ENCODE results near the gene OR5AU1. TPM values are rescaled to one million over a fixed set of nuclear protein-coding genes. Genes with fewer than 3 reads are reported as not detected.
"Not testable (repeated sequence)": the region's sequence is repeated elsewhere in the genome, so short reads cannot be mapped to it uniquely, and the experiment has no call there.

Gene OR5AU1
- polyA plus RNA-seq, 3 donors: not detected

DNA sequence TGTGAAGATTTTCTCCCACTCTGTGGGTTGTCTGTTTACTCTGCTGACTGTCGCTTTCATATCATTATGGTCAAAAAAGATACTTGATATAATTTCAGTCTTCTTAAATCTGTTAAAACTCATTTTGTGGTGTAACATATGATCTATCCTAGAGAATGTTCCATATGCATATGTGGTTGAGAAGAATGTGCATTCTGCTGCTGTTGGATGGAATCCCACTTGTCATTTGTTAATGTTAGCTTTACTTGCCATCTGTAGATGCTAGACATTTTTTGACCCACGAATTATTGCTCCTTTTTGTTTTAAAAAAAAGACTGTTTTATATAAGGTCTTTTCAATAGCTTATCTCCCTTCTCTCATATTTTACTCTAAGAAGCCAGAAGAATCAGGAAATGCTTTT is 26.3 kb upstream of the OR5AU1 start:
- DNase-seq (ENCODE audit: low read depth in 3 of 3, low spot score in 2 of 3): no peak

- DNase-seq (ENCODE audit: low read depth in 3 of 3, low spot score in 2 of 3): no peak
Measured at GRCh38 chr14:21171128-21171527, 15.3 kb upstream of the OR5AU1 start.

DNA sequence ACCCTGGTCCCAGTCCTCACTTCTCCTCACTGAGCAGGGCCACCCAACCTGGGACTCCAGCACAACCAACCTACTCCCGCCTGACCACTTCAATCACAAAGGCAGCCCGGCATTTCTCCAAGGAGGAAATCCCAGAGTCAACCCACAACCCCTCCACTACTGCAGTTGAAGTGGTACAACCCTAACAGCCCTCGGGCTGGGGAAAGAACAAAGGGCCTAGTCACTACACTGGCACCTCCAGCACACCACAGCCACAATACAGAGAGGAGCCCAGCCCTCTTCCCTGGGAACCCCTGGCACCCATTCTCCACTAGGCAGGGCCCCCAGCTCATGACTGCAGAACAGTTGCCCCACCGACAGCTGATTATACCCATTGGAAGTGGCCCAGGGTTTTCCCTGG is 13.7 kb upstream of the OR5AU1 start:
- DNase-seq (ENCODE audit: low read depth in 3 of 3, low spot score in 2 of 3): no peak

- DNase-seq (ENCODE audit: low read depth in 3 of 3, low spot score in 2 of 3): no peak
Measured at GRCh38 chr14:21168055-21168454, 12.2 kb upstream of the OR5AU1 start.

DNA sequence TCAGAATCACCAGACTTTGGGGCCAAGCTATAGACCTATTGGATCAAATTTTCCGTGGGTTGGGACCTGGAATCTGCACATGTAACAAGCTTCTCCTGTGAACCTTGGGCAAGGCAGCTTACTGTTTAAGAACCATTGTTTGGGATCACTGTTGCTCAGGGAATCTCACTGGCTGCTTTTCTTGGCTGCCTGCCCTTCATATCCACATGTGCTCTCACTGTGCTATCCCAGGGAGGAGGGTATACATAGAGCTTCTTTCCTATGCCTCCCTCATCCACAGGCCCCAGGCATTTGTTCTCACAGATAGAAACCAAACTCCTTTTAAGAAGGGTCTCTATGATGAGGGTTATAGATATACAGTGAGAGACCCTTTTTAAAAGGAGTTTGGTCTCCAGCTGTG is 9.8 kb upstream of the OR5AU1 start:
- DNase-seq (ENCODE audit: low read depth in 3 of 3, low spot score in 2 of 3): not testable (repeated sequence)

- not testable (repeated sequence) for DNase-seq (ENCODE audit: low read depth in 3 of 3, low spot score in 2 of 3)
Measured at GRCh38 chr14:21165002-21165605, 9.2 kb upstream of the OR5AU1 start.

- peak in 2 of 3 donors; percentile 5 to 25 for DNase-seq (ENCODE audit: low read depth in 3 of 3, low spot score in 2 of 3)
Measured at GRCh38 chr14:21163871-21164291, 8.0 kb upstream of the OR5AU1 start.

GRCh38 chr14:21162081-21162480 is 6.2 kb upstream of the OR5AU1 start:
- no peak for DNase-seq (ENCODE audit: low read depth in 3 of 3, low spot score in 2 of 3)

- no peak for DNase-seq (ENCODE audit: low read depth in 3 of 3, low spot score in 2 of 3)
Measured at GRCh38 chr14:21160061-21160610, 4.3 kb upstream of the OR5AU1 start.

DNA sequence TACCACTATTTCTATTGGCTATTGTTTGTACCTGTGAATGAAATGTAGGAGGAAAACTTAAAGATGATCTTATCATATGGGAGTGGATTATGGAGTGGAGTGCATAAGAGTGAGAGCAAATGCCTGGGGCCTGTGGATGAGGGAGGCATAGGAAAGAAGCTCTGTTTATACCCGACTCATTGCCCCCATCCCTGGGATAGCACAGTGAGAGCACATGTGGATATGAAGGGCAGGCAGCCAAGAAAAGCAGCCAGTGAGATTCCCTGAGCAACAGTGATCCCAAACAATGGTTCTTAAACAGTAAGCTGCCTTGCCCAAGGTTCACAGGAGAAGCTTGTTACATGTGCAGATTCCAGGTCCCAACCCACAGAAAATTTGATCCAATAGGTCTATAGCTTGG is 2.3 kb upstream of the OR5AU1 start:
- DNase-seq (ENCODE audit: low read depth in 3 of 3, low spot score in 2 of 3): not testable (repeated sequence)

- DNase-seq (ENCODE audit: low read depth in 3 of 3, low spot score in 2 of 3): no peak
Measured at GRCh38 chr14:21149641-21150367, 6.1 kb downstream of the OR5AU1 start.

- no peak for DNase-seq (ENCODE audit: low read depth in 3 of 3, low spot score in 2 of 3)
Measured at GRCh38 chr14:21145437-21145836, 10.4 kb downstream of the OR5AU1 start.

DNA sequence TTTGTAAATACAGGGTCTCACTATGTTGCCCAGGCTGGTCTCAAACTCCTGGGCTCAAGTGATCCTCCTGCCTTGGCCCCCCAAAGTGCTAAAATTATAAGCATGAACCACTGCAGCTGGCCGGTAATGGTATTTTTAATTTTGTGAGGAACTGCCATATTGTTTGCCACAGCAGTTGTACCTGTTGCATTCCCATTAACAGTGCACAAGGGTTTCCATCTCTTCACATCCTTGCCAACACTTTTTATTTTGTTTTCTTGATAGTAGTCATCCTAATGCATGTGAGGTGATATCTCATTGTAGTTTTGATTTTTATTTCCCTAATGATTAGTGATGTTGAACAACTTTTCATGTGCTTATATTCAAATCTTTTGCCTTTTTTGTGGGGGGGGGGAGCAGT is 13.5 kb downstream of the OR5AU1 start:
- no peak for DNase-seq (ENCODE audit: low read depth in 3 of 3, low spot score in 2 of 3)

DNA sequence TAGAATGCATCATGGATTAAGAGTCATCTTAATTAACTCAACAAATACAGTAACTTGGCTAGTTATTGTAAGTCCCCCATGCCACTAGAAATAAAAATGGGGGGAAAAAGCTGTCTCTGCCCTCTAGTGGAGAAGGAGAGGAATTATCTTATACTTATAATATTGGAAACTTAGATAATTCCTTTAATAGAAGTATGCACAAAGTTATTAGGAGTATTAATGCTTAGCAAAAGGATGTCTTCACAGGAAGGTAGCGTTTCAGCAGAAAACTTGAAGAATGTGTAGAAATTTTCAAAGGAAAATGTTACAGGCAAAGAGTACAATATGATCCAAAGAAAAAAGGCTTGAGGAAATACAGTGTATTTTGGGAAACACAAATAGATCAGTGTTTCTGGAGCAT is 19.8 kb downstream of the OR5AU1 start:
- DNase-seq (ENCODE audit: low read depth in 3 of 3, low spot score in 2 of 3): no peak

DNA sequence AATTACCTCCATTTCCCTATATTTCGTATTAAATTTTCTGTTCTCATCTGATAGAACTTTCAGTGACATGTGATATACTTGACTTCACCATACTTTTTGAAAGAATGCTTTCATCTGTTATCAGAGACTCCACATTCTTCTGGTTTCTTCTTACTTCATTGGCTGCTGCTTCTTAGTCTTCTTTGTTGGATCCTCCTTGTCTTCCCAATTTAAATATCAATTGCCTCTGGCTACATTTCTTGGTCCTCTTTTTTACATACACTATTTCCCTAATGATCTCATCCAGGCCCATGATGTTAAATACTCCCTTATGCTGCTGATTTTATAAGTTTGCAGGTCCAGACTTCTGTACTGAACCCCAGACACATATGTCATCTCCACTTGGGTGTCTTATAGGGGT is 22.0 kb downstream of the OR5AU1 start:
- no peak for DNase-seq (ENCODE audit: low read depth in 3 of 3, low spot score in 2 of 3)

DNA sequence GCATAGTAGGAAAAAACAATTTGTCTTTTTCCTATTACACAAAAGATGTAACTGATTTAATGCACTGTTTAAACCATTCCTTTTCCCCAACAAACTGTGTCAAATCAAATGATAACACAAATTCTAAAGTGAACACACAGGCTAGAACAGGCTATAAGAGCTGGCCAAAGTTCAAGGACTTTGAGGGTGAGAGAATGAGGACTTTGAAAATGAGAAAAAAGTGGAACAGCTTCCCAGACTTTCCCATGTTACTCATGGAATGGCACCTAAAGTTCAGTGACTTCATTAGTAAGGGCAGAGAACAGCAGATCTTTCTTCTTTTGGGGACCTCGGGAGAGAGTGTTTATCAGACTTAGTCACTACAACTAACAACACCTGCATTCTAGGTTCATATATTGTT is 32.4 kb downstream of the OR5AU1 start:
- no peak for DNase-seq (ENCODE audit: low read depth in 3 of 3, low spot score in 2 of 3)

GRCh38 chr14:21121122-21121521 is 34.7 kb downstream of the OR5AU1 start:
- no peak for DNase-seq (ENCODE audit: low read depth in 3 of 3, low spot score in 2 of 3)

- DNase-seq (ENCODE audit: low read depth in 3 of 3, low spot score in 2 of 3): no peak
Measured at GRCh38 chr14:21120686-21121085, 35.2 kb downstream of the OR5AU1 start.

GRCh38 chr14:21118933-21119332 is 36.9 kb downstream of the OR5AU1 start:
- DNase-seq (ENCODE audit: low read depth in 3 of 3, low spot score in 2 of 3): no peak

- DNase-seq (ENCODE audit: low read depth in 3 of 3, low spot score in 2 of 3): no peak
Measured at GRCh38 chr14:21113369-21113768, 42.5 kb downstream of the OR5AU1 start.

GRCh38 chr14:21112255-21112654 is 43.6 kb downstream of the OR5AU1 start:
- DNase-seq (ENCODE audit: low read depth in 3 of 3, low spot score in 2 of 3): no peak
